ENCODE data around the gene PDZD7. TPM values are rescaled to one million over a fixed set of nuclear protein-coding genes. Genes with fewer than 3 reads are reported as not detected.

The PDZD7 gene
- polyA plus RNA-seq, 1 of the 3 experiments (the other 2 are of a cell fraction), result 1.9 TPM

- Histone ChIP-seq H3K27me3 (ENCODE audit: insufficient read depth) (no peaks in the 10 kb centered on the region), H3K4me3 (ENCODE audit: low read depth in 2 of 2, low read length in 1 of 2) (no peak overlapping the region), H3K4me2 (peak overlapping the region; percentile 38), H4K20me1 (ENCODE audit: insufficient read depth) (no peaks in the 10 kb centered on the region), H3K36me3 (replicated peaks in 1 of 2; ENCODE audit: control insufficient read depth in 1 of 2, insufficient read depth in 2 of 2, low read length in 1 of 2) (no peaks in the 10 kb centered on the region), H3K9me3 (no peaks in the 10 kb centered on the region), H2AFZ (ENCODE audit: low read depth) (no peak overlapping the region), H3K79me2 (ENCODE audit: insufficient read depth) (no peaks in the 10 kb centered on the region), H3F3A (replicated peaks; ENCODE audit: insufficient read depth) (peaks cover 18% of the 10 kb centered on the region), H3K4me1 (ENCODE audit: control insufficient read depth in 1 of 2, insufficient read depth in 2 of 2, low read depth in 1 of 2, low read length in 1 of 2) (peaks cover 8 to 22% of the 10 kb centered on the region in 2 experiments; a peak in 3 of 4 replicates), H3K27ac (ENCODE audit: low read depth in 2 of 2, low read length in 1 of 2) (peak overlapping the region; percentile 18 to 76; a peak in 3 of 4 replicates), H3K9me2 (no peaks in the 10 kb centered on the region), H3K9ac (no peak overlapping the region)
- TF ChIP-seq MEF2A (IDR thresholded peaks at IDR 0.05; ENCODE audit: borderline replicate concordance, low read depth) (no peak), USF2 (IDR thresholded peaks at IDR 0.05; ENCODE audit: borderline replicate concordance, low read depth, low read length) (no peak), CTCF (IDR thresholded peaks at IDR 0.05) (no peak), ELF1 (IDR thresholded peaks at IDR 0.05) (no peak), EZH2phosphoT487 (IDR thresholded peaks at IDR 0.05; ENCODE audit: borderline replicate concordance, low read depth) (no peak), SMC3 (IDR thresholded peaks at IDR 0.05; ENCODE audit: low read depth, low read length) (no peak), JUND (IDR thresholded peaks at IDR 0.05) (no peak), MXI1 (IDR thresholded peaks at IDR 0.05; ENCODE audit: low read depth, low read length) (no peak), RFX5 (IDR thresholded peaks at IDR 0.05; ENCODE audit: low read length) (no peak), RAD21 (IDR thresholded peaks at IDR 0.05; ENCODE audit: low read length) (no peak), FOXJ3 (CRISPR knock-in tag; IDR thresholded peaks at IDR 0.05) (no peak), GABPA (IDR thresholded peaks at IDR 0.05; ENCODE audit: low read depth) (no peak), RCOR1 (IDR thresholded peaks at IDR 0.05; ENCODE audit: low read length) (no peak), FOXM1 (IDR thresholded peaks at IDR 0.05; ENCODE audit: low read depth) (no peak), TEAD4 (IDR thresholded peaks at IDR 0.05; ENCODE audit: borderline replicate concordance, insufficient read depth) (no peak)
- TF ChIP-seq, protein P1, sequence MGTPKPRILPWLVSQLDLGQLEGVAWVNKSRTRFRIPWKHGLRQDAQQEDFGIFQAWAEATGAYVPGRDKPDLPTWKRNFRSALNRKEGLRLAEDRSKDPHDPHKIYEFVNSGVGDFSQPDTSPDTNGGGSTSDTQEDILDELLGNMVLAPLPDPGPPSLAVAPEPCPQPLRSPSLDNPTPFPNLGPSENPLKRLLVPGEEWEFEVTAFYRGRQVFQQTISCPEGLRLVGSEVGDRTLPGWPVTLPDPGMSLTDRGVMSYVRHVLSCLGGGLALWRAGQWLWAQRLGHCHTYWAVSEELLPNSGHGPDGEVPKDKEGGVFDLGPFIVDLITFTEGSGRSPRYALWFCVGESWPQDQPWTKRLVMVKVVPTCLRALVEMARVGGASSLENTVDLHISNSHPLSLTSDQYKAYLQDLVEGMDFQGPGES (IDR thresholded peaks at IDR 0.05; ENCODE audit: low read depth, low read length), result no peak
- TF ChIP-seq, protein P2, sequence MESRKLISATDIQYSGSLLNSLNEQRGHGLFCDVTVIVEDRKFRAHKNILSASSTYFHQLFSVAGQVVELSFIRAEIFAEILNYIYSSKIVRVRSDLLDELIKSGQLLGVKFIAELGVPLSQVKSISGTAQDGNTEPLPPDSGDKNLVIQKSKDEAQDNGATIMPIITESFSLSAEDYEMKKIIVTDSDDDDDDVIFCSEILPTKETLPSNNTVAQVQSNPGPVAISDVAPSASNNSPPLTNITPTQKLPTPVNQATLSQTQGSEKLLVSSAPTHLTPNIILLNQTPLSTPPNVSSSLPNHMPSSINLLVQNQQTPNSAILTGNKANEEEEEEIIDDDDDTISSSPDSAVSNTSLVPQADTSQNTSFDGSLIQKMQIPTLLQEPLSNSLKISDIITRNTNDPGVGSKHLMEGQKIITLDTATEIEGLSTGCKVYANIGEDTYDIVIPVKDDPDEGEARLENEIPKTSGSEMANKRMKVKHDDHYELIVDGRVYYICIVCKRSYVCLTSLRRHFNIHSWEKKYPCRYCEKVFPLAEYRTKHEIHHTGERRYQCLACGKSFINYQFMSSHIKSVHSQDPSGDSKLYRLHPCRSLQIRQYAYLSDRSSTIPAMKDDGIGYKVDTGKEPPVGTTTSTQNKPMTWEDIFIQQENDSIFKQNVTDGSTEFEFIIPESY (IDR thresholded peaks at IDR 0.05; ENCODE audit: borderline replicate concordance, low read depth), result no peak
- TF ChIP-seq, protein P3, sequence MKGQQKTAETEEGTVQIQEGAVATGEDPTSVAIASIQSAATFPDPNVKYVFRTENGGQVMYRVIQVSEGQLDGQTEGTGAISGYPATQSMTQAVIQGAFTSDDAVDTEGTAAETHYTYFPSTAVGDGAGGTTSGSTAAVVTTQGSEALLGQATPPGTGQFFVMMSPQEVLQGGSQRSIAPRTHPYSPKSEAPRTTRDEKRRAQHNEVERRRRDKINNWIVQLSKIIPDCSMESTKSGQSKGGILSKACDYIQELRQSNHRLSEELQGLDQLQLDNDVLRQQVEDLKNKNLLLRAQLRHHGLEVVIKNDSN (IDR thresholded peaks at IDR 0.05; ENCODE audit: borderline replicate concordance, low read depth), result no peak
- ChIA-PET CTCF (interaction anchor here (0.9 to 7.2 kb wide), 15 partner anchors 16 to 392 kb away, joined by 3 to 443 read pairs (median 10); partner anchors contain the start of genes LZTS2, MRPL43, PDZD7 and SEMA4G), POLR2A (interaction anchor here (1.3 kb wide), 1 partner anchor 16 kb away, joined by 8 read pairs; no protein-coding TSS in a partner anchor)
- WGBS (ENCODE audit: low lambda C conversion rate), result 64% methylated on average over 9 of the region's 9 CpGs
- no peak for DNase-seq
Observed at GRCh38 chr10:101013365-101013825, 17.5 kb downstream of the PDZD7 start.
